ENCODE data around the gene PDK1.

GRCh38 chr2:172629586-172629985, 73.7 kb downstream of the PDK1 start:
- TF ChIP-seq CTCF (IDR thresholded peaks at IDR 0.05) (no peak), POLR2A (IDR thresholded peaks at IDR 0.05) (no peak)
